Prostate gland (tissue), 2 donors: ENCODE measurements around the gene PABPN1L. TPM values are rescaled to one million over a fixed set of nuclear protein-coding genes. Genes with fewer than 3 reads are reported as not detected.
A peak's percentile ranks its signal among the peaks of the same experiment; 100 is the strongest.

Experiments used
- DNase-seq: peaks from one replicate; pipeline ENCODE4 v3.0.0-alpha.2; 2019; ENCODE audit warnings: low spot score
- H3K27ac ChIP-seq, 2 donors: fragments of 200-600 bp; sonication (generic); 2 replicates each; pipeline ENCODE4 v1.5.1; 2017 to 2019
- H3K27me3 ChIP-seq: fragments of 200-600 bp; sonication (generic); replicated peaks from 2 replicates; pipeline ENCODE4 v1.5.1; 2019; ENCODE audit not compliant: insufficient read depth
- H3K36me3 ChIP-seq, 2 donors: fragments of 200-600 bp; sonication (generic); 1 replicate in 1 of 2; 2 replicates in 1 of 2; pipeline versions ENCODE4 v1.5.1 to v1.8.1; 2017 to 2019
- H3K4me1 ChIP-seq: fragments of 200-600 bp; sonication (generic); replicated peaks from 2 replicates; pipeline ENCODE4 v1.5.1; 2019
- H3K4me3 ChIP-seq, 2 donors: fragments of 200-600 bp; sonication (generic); 2 replicates each; pipeline ENCODE4 v1.5.1; 2017 to 2019
- H3K9me3 ChIP-seq: fragments of 200-600 bp; sonication (generic); 2 replicates; pipeline ENCODE4 v1.5.1; 2017
- CTCF ChIP-seq, 4 experiments: fragments of 200-600 bp in 2 of 4; fragments of 450-650 bp in 2 of 4; sonication (generic) in 2 of 4; IDR thresholded peaks; 1 replicate in 3 of 4; 2 replicates in 1 of 4; pipeline ENCODE4 v1.5.1; 2016 to 2019; ENCODE audit warnings: antibody characterized with exemption in 4 of 4, mild to moderate bottlenecking in 2 of 4, moderate library complexity in 2 of 4
- POLR2A ChIP-seq: fragments of 450-650 bp; IDR thresholded peaks from one replicate; pipeline ENCODE4 v1.6.1; 2016; ENCODE audit warnings: antibody characterized with exemption, mild to moderate bottlenecking
- POLR2AphosphoS5 ChIP-seq: sonication (generic); formaldehyde crosslinking; IDR thresholded peaks from one replicate; pipeline ENCODE4 v1.6.1; 2017; ENCODE audit warnings: antibody characterized with exemption
- WGBS: methylation state at CpG from one replicate; pipeline ENCODE4 v1.1.5; 2018; 5-methylcytosine and 5-hydroxymethylcytosine counted together
- intact Hi-C: fragments of 100-400 bp; cut with DNase I; formaldehyde crosslinking; loops from one replicate; pipeline ENCODE4 v1.14.2; 2022
- total RNA-seq, 2 donors: library from RNA; depleted of rRNA; stranded (reverse); fragments of >200 nt; gene quantifications; one replicate each; pipeline ENCODE4 v1.1.0, GENCODE V29; 2016

PABPN1L gene
- total RNA-seq, 2 donors from 2014 or later, result 4.1 TPM; not detected in 1

GRCh38 chr16:88878967-88879787 lies 12.7 kb upstream of the PABPN1L start:
- DNase-seq, result peak; percentile 53
- Histone ChIP-seq H3K4me3 (peak overlapping the region in 1 of 2 donors; percentile 5), H3K4me1 (no peaks in the 10 kb centered on the region), H3K27ac (no peak overlapping the region), H3K27me3 (no peaks in the 10 kb centered on the region), H3K36me3 (no peaks in the 10 kb centered on the region), H3K9me3 (no peaks in the 10 kb centered on the region)
- intact Hi-C loops, result no loop called here
- TF ChIP-seq POLR2A (no peak), POLR2AphosphoS5 (peak; percentile 33), CTCF (IDR thresholded peaks at IDR 0.05) (no peak)
- WGBS, result 69% methylated on average over 45 of the region's 45 CpGs

- Histone ChIP-seq H3K36me3 (no peaks in the 10 kb centered on the region), H3K27me3 (no peaks in the 10 kb centered on the region), H3K4me3 (no peak overlapping the region), H3K27ac (no peak overlapping the region), H3K4me1 (no peaks in the 10 kb centered on the region), H3K9me3 (no peaks in the 10 kb centered on the region)
- no peak for TF ChIP-seq POLR2AphosphoS5
- no peak for TF ChIP-seq CTCF (IDR thresholded peaks at IDR 0.05)
- no peak for TF ChIP-seq POLR2A
- intact Hi-C loops, result no loop called here
- no peak for DNase-seq
- WGBS, result 85% methylated on average over 17 of the region's 20 CpGs
These were observed 11.9 kb upstream of the PABPN1L start for GRCh38 chr16:88878356-88878755.

GRCh38 chr16:88877564-88878289 lies 11.3 kb upstream of the PABPN1L start:
- no peaks in the 10 kb centered on the region for H3K4me1 ChIP-seq
- H3K4me3 ChIP-seq, result no peak overlapping the region
- intact Hi-C loops, result no loop called here
- no peak for TF ChIP-seq CTCF (IDR thresholded peaks at IDR 0.05)
- no peak for TF ChIP-seq POLR2AphosphoS5
- no peak for TF ChIP-seq POLR2A
- no peaks in the 10 kb centered on the region for H3K9me3 ChIP-seq
- H3K27me3 ChIP-seq, result no peaks in the 10 kb centered on the region
- H3K27ac ChIP-seq, result no peak overlapping the region
- 83% methylated on average over 18 of the region's 20 CpGs for WGBS
- no peaks in the 10 kb centered on the region for H3K36me3 ChIP-seq
- no peak for DNase-seq

GRCh38 chr16:88876942-88877526 lies 10.6 kb upstream of the PABPN1L start:
- Histone ChIP-seq H3K36me3 (no peaks in the 10 kb centered on the region), H3K9me3 (no peaks in the 10 kb centered on the region), H3K27ac (no peak overlapping the region), H3K27me3 (no peaks in the 10 kb centered on the region), H3K4me3 (no peak overlapping the region), H3K4me1 (no peaks in the 10 kb centered on the region)
- WGBS, result 83% methylated on average over 18 of the region's 33 CpGs
- DNase-seq, result no peak
- TF ChIP-seq POLR2A (no peak), CTCF (IDR thresholded peaks at IDR 0.05) (no peak), POLR2AphosphoS5 (no peak)
- intact Hi-C loops, result no loop called here
